Inferior parietal cortex (tissue), 1 donor: Measurements from ENCODE around the gene DMP1.
"Not testable (repeated sequence)": the region's sequence is repeated elsewhere in the genome, so short reads cannot be mapped to it uniquely, and the experiment has no call there.

ENCODE experiments used
- DNase-seq: peaks from one replicate; pipeline ENCODE4 v3.0.0-alpha.2; 2016; ENCODE audit errors: extremely low spot score

The DMP1 gene

GRCh38 chr4:87688316-87688715 is 38.2 kb downstream of the DMP1 start:
- DNase-seq: no peak

GRCh38 chr4:87690947-87691346 is 40.9 kb downstream of the DMP1 start:
- not testable (repeated sequence) for DNase-seq

GRCh38 chr4:87692060-87692459 is 42.0 kb downstream of the DMP1 start:
- DNase-seq: not testable (repeated sequence)

GRCh38 chr4:87697272-87697671 is 47.2 kb downstream of the DMP1 start:
- no peak for DNase-seq

GRCh38 chr4:87697945-87698344 is 47.9 kb downstream of the DMP1 start:
- no peak for DNase-seq

- DNase-seq: no peak
Measured at GRCh38 chr4:87698394-87698793, 48.3 kb downstream of the DMP1 start.

- no peak for DNase-seq
Measured at GRCh38 chr4:87704001-87704400, 53.9 kb downstream of the DMP1 start.

- no peak for DNase-seq
Measured at GRCh38 chr4:87707279-87707918, 57.3 kb downstream of the DMP1 start.
